Keratinocyte (primary cell): ENCODE measurements around the gene RHBDL2. TPM values are rescaled to one million over a fixed set of nuclear protein-coding genes. Genes with fewer than 3 reads are reported as not detected.

Experiments
- DNase-seq: peaks from one replicate; pipeline ENCODE4 v3.0.0-alpha.2; 2011; ENCODE audit warnings: low read depth, missing footprints, low spot score
- FAIRE-seq: peaks from 2 replicates; lab custom pipeline; 2011; peaks lifted over from hg19 to GRCh38; lab: Jason Lieb, UNC
- H2AFZ ChIP-seq: 2 replicates; pipeline ENCODE4 v1.6.0; 2012; ENCODE audit warnings: low read length, control low read depth, inconsistent platforms; ENCODE audit not compliant: control insufficient read depth
- H3K27ac ChIP-seq: 2 replicates; pipeline ENCODE4 v1.5.1; 2011; ENCODE audit warnings: low read length; ENCODE audit not compliant: control insufficient read depth, insufficient read depth
- H3K27me3 ChIP-seq: 3 replicates; pipeline ENCODE4 v1.6.0; 2011; ENCODE audit warnings: low read length; ENCODE audit not compliant: control insufficient read depth, insufficient read depth; ENCODE audit errors: extremely low read depth
- H3K36me3 ChIP-seq, 2 experiments: 2 replicates in 1 of 2; 3 replicates in 1 of 2; pipeline ENCODE4 v1.5.1; 2011; ENCODE audit warnings: low read length in 2 of 2, mild to moderate bottlenecking in 1 of 2; ENCODE audit not compliant: control insufficient read depth in 2 of 2, insufficient read depth in 2 of 2; ENCODE audit errors: extremely low read depth in 1 of 2
- H3K4me1 ChIP-seq: 3 replicates; pipeline ENCODE4 v1.5.1; 2011; ENCODE audit warnings: low read length; ENCODE audit not compliant: control insufficient read depth, insufficient read depth; ENCODE audit errors: extremely low read depth
- H3K4me2 ChIP-seq: 3 replicates; pipeline ENCODE4 v1.6.0; 2011; ENCODE audit warnings: low read depth, low read length; ENCODE audit not compliant: control insufficient read depth, insufficient read depth; ENCODE audit errors: extremely low read depth
- H3K4me3 ChIP-seq, 3 experiments: fragments of 200-600 bp in 1 of 3; sonication (generic) in 1 of 3; 2 replicates in 2 of 3; 3 replicates in 1 of 3; pipeline ENCODE4 v1.5.1; 2011 to 2016; ENCODE audit warnings: low read length in 3 of 3, mild to moderate bottlenecking in 3 of 3, control low read depth in 2 of 3, inconsistent platforms in 1 of 3, low read depth in 1 of 3, mixed read lengths in 1 of 3, mixed run types in 1 of 3, moderate library complexity in 1 of 3; ENCODE audit not compliant: control insufficient read depth in 2 of 3, insufficient read depth in 2 of 3; ENCODE audit errors: extremely low read depth in 1 of 3
- H3K79me2 ChIP-seq: 2 replicates; pipeline ENCODE4 v1.6.0; 2012; ENCODE audit warnings: low read length; ENCODE audit not compliant: control insufficient read depth, insufficient read depth
- H3K9ac ChIP-seq: 3 replicates; pipeline ENCODE4 v1.6.0; 2011; ENCODE audit warnings: low read length; ENCODE audit not compliant: control insufficient read depth, insufficient read depth; ENCODE audit errors: extremely low read depth
- H3K9me1 ChIP-seq: 3 replicates; pipeline ENCODE4 v1.6.0; 2011; ENCODE audit warnings: low read length; ENCODE audit not compliant: control insufficient read depth, insufficient read depth; ENCODE audit errors: extremely low read depth
- H3K9me3 ChIP-seq: 2 replicates; pipeline ENCODE4 v1.5.1; 2012; ENCODE audit warnings: low read depth, low read length; ENCODE audit not compliant: control insufficient read depth
- H4K20me1 ChIP-seq: 3 replicates; pipeline ENCODE4 v1.6.0; 2011; ENCODE audit warnings: low read length; ENCODE audit not compliant: control insufficient read depth, insufficient read depth; ENCODE audit errors: extremely low read depth
- CTCF ChIP-seq, 3 experiments: IDR thresholded peaks in 1 of 3; conservative IDR thresholded peaks in 1 of 3; optimal IDR thresholded peaks in 1 of 3; 2 replicates in 2 of 3; 3 replicates in 1 of 3; pipeline versions ENCODE3 to v1.5.1; 2011; ENCODE audit warnings: low read length in 3 of 3, mild to moderate bottlenecking in 3 of 3, moderate library complexity in 2 of 3, control low read depth in 1 of 3, inconsistent platforms in 1 of 3; ENCODE audit not compliant: insufficient read depth in 2 of 3; ENCODE audit errors: extremely low read depth in 1 of 3
- EZH2 ChIP-seq: IDR thresholded peaks from one replicate; pipeline ENCODE4 v1.6.1; 2012; ENCODE audit warnings: inconsistent platforms, mild to moderate bottlenecking, low read length, moderate library complexity
- dilution Hi-C: fragments of 300-500 bp; cut with MboI; formaldehyde crosslinking; loops from one replicate; pipeline ENCODE4 v1.7.0; 2020; ENCODE audit warnings: low sequenced_read_pairs; ENCODE audit not compliant: extremely low pct_ligation_motif_present
- polyA plus RNA-seq, 5 experiments: library from polyadenylated mRNA; depleted of rRNA in 3 of 5; stranded (reverse) in 3 of 5; stranded (forward) in 1 of 5; unstranded in 1 of 5; fragments of >200 nt; gene quantifications; 1 replicate in 1 of 5; 2 replicates in 3 of 5; 3 replicates in 1 of 5; pipeline versions ENCODE4 v1.2.1 to v1.2.3, GENCODE V29; 2011 to 2012; ENCODE audit warnings: missing spikeins in 2 of 5, low read depth in 1 of 5, low replicate concordance in 1 of 5

Gene RHBDL2
- polyA plus RNA-seq, 1 donor (not counting 4 experiments of a cell fraction or from before 2014, with no cell fraction given) = 7.9 TPM

GRCh38 chr1:38858833-38859560, 82.6 kb downstream of the RHBDL2 start:
- Histone ChIP-seq H3K4me1 (peaks cover 17% of the 10 kb centered on the region), H3K27ac (peak overlapping the region; percentile 95), H3K4me3 (peak overlapping the region; percentile 65 to 92 (median 83)), H4K20me1 (peaks cover 4% of the 10 kb centered on the region), H3K9me3 (no peaks in the 10 kb centered on the region), H3K9ac (peak overlapping the region; percentile 91), H3K36me3 (peaks cover 5 to 16% of the 10 kb centered on the region in 2 experiments), H2AFZ (peak overlapping the region; percentile 78), H3K79me2 (peaks cover 29% of the 10 kb centered on the region), H3K9me1 (no peaks in the 10 kb centered on the region), H3K27me3 (no peaks in the 10 kb centered on the region), H3K4me2 (peak overlapping the region; percentile 93)
- DNase-seq (peak; percentile 36), FAIRE-seq (peak; percentile 71)
- dilution Hi-C loops = no loop called here
- no peak for TF ChIP-seq EZH2
- TF ChIP-seq CTCF (optimal IDR thresholded peaks at IDR 0.05 in 1 of 3, IDR thresholded peaks at IDR 0.05 in 1 of 3, conservative IDR thresholded peaks at IDR 0.05 in 1 of 3; ENCODE audit: extremely low read depth in 1 of 3, insufficient read depth in 2 of 3, low read length in 3 of 3) = no peak

- DNase-seq = no peak
- no peaks in the 10 kb centered on the region for H3K9me3 ChIP-seq
- H3K4me3 ChIP-seq = no peak overlapping the region
- peaks cover 14 to 16% of the 10 kb centered on the region in 2 experiments for H3K36me3 ChIP-seq
- TF ChIP-seq CTCF (optimal IDR thresholded peaks at IDR 0.05 in 1 of 3, IDR thresholded peaks at IDR 0.05 in 1 of 3, conservative IDR thresholded peaks at IDR 0.05 in 1 of 3; ENCODE audit: extremely low read depth in 1 of 3, insufficient read depth in 2 of 3, low read length in 3 of 3) (no peak), EZH2 (no peak)
- H3K79me2 ChIP-seq = peaks cover 16% of the 10 kb centered on the region
- no peak overlapping the region for H2AFZ ChIP-seq
- H4K20me1 ChIP-seq = peaks cover 4% of the 10 kb centered on the region
- no peak overlapping the region for H3K27ac ChIP-seq
- dilution Hi-C loops = no loop called here
- no peaks in the 10 kb centered on the region for H3K27me3 ChIP-seq
- no peak for FAIRE-seq
- H3K4me2 ChIP-seq = no peak overlapping the region
- no peak overlapping the region for H3K9ac ChIP-seq
- H3K4me1 ChIP-seq = peaks cover under 1% of the 10 kb centered on the region
- no peaks in the 10 kb centered on the region for H3K9me1 ChIP-seq
Observed at GRCh38 chr1:38852780-38853179, 88.8 kb downstream of the RHBDL2 start.
